DMS53 treated with DMSO at 0.1 percent for 48 hours (cell line): Measurements from ENCODE around the gene ZNF474.

Source experiments
- DNase-seq: peaks from one replicate; lab custom pipeline; 2025; ENCODE audit not compliant: unreplicated experiment; lab: John Stamatoyannopoulos, UW

Gene ZNF474

DNA sequence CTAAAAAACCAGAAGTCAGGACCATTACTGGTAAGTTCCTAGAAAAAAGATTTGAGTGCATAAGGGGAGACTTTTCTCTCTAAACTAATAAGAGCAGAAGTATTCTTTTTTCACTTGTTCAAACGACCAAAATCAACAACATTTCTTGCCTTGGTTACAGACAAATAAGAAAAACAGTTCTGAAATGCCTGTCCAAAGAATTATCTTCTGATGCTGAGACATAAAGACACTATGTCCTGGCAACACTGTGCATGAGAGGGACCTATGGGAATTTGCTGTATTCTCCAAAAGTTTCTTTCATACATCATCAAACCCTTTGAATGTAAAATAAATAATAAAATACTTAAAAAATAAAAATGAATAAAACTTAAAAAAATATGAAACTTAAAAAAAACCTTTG, 50.4 kb downstream of the ZNF474 start:
- DNase-seq = no peak

- DNase-seq = no peak
Observed at GRCh38 chr5:122180146-122180712, 50.9 kb downstream of the ZNF474 start.

DNA sequence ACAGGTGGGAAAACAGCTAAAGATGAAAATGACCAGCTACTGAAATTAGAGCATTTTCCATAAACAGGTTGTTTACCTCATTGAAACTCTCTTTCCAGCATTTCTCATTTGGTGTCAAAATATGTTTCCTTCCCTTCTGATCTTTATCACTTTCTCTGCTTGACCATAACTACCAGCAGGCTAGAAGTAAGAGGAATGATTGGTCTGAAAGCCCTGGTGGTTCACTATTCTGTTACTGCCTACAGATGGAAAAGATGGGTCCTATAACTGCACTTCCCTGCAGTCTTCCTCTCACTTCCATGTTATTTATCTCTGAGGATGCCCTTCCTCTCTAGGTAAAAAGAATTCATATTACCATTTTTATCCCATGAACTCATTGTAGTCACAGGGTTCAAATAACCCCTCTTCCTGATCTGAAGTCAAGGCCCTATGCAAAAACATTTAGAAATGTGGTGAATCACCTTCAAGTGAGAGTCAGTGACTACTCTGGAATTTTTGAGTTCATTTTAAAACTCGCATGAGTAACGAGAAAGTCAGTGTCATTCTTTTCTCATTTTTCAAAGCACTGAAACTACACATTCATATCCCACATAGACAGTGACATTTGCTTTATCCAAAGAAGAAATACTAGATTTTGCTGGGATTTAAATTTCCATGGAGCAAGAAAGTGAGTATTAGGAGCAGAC, 51.7 kb downstream of the ZNF474 start:
- DNase-seq = no peak

- DNase-seq = no peak
Observed at GRCh38 chr5:122181863-122182262, 52.5 kb downstream of the ZNF474 start.

DNA sequence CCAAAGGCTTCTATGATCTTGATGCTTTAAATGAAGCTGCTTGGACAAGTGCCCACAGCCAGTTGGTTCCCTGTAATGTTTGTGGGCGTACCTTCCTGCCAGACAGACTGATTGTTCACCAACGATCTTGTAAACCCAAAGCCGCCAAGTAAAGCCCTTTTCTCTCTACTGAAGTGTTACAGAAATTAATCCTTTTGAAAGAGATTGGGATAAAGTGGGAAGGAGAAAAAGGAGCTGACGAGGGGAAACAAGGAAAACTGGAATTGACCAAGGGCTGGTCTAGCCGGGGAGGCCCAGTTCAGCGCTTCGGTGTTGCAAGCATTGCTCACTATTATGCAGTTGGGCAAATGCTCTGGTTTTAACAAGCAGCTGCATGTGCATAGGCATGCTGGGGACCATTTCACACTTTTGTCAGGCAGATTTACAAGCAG, 53.2 kb downstream of the ZNF474 start:
- no peak for DNase-seq

DNA sequence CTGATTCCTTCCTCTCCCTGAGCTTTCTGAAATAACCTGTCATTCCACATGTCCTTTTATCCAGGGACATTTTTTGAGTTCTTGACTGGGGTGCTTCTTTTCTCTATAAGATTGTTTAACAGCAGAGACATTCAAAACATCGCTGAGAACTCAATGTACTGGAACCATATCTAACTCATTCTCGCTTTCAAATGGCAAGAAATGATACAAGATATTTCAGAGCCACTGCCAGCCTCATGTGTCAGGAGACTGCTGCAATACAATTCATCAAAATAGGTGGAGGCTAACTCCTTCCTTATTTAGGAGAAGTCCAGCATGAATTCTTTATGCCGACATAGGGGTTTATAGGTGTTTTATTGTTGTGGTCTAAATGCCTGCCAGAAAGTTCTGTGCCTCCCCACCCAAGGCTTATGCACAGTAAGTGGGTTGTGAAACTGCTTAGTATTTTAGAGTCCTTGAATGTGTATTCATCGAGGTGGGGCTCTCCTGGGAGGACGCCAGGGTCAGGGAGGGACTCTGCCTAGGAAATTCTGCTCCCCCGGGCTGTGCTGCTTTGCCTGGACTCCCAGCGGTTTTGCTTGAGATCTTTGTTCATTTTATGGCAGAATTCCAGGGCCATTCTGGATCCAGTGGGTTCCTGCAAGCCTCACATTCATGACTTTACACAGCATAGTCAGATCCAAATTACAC, 53.9 kb downstream of the ZNF474 start:
- no peak for DNase-seq

DNA sequence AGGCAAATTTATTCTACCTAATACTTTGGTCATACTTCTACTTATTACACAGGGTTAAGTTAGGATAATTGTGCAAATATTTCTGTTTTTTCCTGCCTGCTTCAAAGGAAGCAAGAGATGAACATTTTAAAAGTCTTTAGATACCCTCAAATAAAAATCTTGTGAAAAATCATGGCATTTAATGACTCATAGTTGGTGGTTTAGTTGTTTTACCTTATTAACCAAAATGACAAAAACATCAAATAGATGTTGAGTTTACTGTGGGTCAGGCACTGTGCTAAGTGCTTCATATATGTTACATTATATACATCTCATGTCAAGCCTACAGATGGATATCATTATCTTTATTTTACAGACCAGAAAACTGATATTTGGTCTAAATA, 54.4 kb downstream of the ZNF474 start:
- DNase-seq = no peak

GRCh38 chr5:122184676-122185255, 55.4 kb downstream of the ZNF474 start:
- DNase-seq = no peak

- no peak for DNase-seq
Observed at GRCh38 chr5:122187426-122187825, 58.1 kb downstream of the ZNF474 start.

DNA sequence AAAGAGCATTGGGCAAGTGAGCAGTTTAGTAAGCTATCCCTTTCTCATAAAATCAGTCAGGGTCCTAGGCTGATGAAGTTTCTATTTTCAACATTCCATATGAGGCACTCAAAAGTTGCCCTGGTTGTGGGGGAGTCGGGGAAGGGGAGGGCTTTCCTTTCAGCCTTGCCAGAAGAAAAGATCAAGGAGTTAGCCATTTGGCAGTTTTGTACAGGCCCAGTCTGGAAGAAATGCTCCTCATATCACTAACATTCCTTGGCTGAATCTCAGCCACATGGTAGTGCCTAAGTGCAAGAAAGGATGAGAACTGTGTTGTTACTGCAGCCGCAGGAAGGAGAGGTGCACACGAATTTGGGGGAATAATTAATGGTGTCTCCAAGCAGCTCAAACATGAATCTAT, 60.8 kb downstream of the ZNF474 start:
- DNase-seq = no peak

DNA sequence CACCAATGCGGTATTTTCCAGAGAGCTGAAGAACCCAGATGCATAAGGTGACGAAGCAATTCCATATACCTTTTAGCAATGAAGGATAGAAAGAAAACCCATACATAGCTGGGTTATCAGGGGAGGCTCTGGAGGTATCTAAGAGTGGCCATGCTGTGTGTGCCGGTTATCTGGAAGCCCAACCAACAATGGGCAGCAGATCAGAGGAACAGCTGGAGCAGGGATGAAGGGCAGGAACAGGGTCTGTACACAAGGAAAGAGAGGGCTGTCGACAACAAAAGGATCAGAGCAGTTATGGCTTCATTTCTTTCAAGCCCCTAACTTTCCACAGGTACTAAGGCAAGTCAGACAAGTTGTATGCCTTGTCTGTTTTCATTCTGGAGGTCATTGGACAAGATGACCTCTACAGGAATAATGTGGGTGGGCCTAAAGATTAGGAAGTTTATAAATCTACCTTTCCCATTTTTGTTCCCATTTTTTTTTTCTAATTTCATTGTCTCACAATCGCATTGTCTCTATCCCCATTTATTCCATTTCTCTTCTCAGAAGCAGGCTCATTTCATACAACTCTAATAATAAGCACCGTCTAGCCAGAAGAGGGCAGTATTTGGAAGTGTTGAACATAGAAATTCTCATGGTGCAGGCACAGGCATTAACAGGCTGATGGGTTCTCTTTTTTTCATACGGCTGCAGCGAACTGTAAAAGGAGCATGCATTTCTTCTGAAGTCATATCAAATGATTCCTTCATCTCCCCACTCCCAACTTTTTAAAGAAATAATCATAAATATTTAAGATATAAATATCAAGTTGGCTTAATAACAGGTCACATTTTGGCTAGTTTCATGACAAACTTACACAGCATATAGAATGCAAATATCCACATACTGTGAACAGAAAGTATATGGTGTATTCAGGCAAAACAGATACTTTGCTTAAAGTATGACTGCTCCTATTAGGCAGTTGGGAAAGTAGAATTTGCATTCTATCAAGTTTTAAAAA, 63.5 kb downstream of the ZNF474 start:
- DNase-seq = peak; percentile 71

GRCh38 chr5:122195802-122196394, 66.6 kb downstream of the ZNF474 start:
- DNase-seq = peak; percentile 66

DNA sequence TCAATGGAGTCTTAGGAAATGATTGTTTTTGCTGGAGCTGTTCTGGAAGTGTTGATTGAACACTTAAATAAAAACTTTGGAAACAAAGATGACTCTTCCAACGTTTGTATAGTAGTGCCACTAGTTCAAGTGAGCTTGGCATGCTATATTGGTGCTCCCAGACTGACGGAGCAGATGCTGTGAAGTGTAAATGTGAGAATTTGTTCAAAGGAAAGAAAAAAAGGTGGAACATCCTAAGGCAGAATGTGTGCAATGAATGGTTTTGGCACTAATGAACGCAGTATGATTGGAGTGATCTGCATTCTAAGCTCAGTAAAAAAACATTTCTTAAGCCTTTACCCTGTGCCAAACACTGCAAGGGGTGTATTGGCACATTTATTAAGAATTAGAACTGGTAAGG, 69.8 kb downstream of the ZNF474 start:
- DNase-seq = no peak

DNA sequence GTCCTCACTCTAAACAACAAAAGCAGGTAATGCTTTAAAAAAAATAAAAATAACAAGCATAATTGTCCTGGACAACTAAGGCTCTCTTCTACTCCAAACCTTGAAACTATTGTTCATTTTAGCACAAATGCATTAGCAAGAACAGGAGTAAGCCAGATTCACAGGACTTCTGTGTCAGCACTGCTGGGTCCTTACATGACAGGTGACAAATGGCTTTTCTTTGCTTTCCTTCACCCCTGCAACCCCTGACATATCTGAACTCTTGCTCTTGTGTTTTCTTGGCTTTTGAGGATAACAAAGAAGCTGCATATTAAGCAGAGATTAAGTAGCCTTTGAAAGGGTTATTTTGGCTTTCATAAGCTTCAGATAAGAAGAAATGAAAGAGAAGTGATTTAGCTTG, 71.1 kb downstream of the ZNF474 start:
- DNase-seq = no peak

GRCh38 chr5:122200865-122201264, 71.5 kb downstream of the ZNF474 start:
- no peak for DNase-seq

- DNase-seq = no peak
Observed at GRCh38 chr5:122201365-122201764, 72.0 kb downstream of the ZNF474 start.

GRCh38 chr5:122202952-122203351, 73.6 kb downstream of the ZNF474 start:
- no peak for DNase-seq
